GM18505 (cell line): ENCODE measurements around the gene C19orf44.
"Not testable (repeated sequence)": the region's sequence is repeated elsewhere in the genome, so short reads cannot be mapped to it uniquely, and the experiment has no call there.

Source experiments
- ATAC-seq: cut with Tn5 transposase; IDR thresholded peaks from one replicate; pipeline ENCODE4 v1.9.1; 2021; ENCODE audit not compliant: unreplicated experiment
- POLR2A ChIP-seq: IDR thresholded peaks from 4 replicates; pipeline ENCODE4 v1.6.1; 2011; ENCODE audit warnings: borderline replicate concordance; ENCODE audit not compliant: insufficient read depth, insufficient read length; ENCODE audit errors: extremely low read depth

Gene C19orf44

DNA sequence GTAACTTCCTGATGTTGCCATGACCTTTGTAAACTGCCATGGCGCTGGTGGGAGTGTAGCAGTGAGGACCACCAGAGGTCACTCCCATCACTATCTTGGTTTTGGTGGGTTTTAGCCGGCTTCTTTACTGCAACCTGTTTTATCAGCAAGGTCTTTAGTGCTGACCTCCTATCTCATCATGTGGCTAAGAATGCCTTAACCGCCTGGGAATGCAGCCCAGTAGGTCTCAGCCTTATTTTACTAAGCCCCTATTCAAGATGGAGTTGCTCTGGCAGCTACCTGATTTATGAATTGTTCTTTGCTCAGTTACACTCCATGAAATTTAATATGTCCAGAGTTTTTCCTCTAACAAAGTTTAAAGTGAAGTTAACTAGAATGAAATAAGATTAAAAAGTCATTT is 19.8 kb upstream of the C19orf44 start:
- ATAC-seq = no peak
- no peak for TF ChIP-seq POLR2A

DNA sequence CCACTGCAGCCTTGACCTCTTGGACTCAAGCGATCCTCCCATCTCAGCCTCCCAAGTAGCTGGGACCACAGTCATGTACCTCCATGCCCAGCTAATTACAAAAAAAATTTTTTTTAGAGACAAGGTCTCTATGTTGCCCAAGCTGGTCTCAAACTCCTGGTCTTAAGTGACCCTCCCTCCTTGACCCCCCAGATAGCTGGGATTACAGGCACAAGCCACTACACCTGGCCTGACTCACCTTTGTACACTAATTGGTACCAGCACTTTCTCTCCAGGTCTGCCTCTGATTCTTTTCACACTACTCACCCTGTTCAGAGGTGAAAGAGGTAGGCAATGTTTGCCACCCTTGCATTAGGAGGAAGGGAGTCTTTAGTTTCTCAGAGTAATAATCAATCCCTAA is 18.9 kb upstream of the C19orf44 start:
- no peak for TF ChIP-seq POLR2A
- no peak for ATAC-seq

DNA sequence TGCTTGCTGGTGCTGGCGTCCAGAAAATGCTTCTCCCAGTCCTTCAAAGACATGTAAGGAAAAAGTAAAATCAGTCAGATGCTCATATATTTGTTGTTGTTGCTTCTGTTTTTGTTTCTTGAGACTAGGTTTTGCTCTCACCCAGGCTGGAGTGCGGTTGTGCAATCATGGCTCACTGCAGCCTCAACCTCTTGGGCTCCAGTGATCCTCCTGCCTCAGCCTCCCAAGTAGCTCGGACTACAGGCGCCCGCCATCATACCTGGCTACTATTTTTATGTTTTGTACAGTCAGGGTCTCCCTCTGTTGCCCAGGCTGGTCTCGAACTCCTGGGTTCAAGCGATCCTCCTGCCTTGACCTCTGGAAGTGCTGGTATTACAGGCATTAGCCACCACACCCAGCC is 13.4 kb upstream of the C19orf44 start:
- no peak for TF ChIP-seq POLR2A
- ATAC-seq = no peak

DNA sequence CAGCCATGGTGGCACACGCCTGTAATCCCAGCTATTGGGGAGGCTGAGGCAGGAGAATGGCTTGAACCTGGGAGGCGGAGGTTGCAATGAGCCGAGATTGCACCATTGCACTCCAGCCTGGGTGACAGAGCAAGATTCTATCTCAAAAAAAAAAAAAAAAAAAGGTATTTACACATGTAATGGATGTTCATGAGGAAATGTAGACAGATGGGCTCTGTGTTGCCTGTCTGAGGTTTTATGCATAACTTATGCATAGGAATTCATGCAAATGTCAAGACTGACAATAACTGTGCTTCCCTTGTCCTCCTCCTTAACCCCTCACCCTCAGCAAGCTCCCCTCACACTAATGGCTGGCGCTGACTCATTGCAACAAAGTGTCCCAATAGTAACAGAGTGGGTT is 9.7 kb upstream of the C19orf44 start:
- not testable (repeated sequence) for ATAC-seq

DNA sequence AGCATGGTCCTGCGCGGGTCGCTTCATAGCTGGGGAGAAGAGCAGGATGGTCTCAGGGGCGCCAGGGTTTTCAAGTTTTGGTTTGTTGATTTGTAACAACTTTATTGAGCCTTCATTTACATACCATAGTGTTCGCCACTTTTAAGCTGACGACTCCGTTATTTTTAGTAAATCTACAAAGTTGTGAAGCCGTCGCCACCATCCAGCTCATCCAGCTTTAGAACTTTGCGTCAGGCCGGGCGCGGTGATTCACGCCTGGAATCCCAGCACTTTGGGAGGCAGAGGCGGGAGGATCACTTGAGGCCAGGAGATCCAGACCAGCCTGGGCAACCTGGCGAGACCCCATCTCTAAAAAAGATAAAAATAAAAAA is 404 bp downstream of the C19orf44 start:
- no peak for TF ChIP-seq POLR2A
- no peak for ATAC-seq

DNA sequence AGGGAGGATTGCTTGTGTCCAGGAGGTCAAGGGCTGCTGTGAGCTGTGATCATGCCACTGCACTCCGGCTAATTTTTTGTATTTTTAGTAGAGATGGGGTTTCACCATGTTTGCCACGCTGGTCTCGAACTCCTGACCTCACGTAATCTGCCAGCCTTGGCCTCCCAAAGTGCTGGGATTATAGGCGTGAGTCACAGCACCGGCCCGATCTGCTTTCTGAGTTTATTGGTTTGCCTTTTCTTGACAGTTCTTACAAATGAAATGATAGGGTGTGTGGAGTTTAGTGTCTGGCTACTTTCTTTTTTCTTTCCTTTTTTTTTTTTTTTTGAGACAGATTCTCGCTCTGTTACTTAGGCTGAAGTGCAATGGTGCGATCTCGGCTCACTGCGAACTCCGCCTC is 848 bp downstream of the C19orf44 start:
- no peak for TF ChIP-seq POLR2A
- no peak for ATAC-seq

DNA sequence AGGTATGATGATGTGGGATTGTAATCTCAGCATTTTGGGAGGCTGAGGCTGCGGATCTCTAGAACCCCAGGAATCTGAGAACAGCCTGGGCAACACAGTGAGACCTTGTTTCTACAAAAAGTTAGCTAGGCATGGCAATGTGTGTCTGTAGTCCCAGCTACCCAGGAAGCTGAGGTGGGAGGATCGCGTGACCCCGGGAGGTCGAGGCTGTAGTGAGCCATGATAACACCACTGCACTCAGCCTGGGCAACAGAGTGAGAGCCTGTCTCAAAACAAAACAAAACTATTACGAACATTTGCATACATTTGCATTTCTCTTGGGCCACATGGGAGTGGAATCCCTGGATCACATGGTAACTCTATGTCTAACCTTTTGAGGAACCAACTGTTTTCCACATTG is 1.6 kb downstream of the C19orf44 start:
- no peak for ATAC-seq
- no peak for TF ChIP-seq POLR2A

DNA sequence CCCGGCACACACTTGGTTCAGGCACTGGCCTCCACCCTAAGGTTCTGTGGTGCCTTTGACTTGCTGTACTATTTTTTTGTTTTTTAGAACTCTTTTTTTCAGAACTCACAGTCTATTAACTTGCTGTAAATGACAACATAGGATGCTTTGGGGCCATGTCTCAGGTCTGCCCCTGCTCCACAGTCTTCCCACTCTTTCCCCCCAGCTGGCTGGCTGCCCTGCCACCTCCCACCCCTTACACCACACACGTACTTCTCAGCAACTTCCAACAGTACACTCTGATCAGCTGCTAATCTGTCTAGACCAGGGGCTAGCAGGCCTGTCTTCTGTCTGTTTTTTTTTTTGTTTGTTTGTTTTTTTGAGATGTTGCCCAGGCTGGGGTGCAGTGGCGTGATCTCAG is 8.1 kb downstream of the C19orf44 start:
- no peak for ATAC-seq

DNA sequence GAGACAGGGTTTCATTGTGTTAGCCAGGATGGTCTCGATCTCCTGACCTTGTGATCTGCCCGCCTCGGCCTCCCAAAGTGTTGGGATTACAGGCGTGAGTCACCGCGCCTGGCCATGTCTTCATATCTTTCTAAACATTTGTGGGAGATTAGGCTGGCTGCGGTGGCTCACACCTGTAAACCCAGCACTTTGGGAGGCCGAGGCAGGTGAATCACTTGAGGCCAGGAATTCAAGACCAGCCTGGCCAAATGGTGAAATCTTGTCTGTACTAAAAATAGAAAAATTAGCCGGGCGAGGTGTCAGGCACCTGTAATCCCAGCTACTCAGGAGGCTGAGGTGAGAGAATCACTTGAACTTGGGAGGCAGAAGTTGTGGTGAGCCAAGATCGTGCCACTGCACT is 10.0 kb downstream of the C19orf44 start:
- not testable (repeated sequence) for ATAC-seq

More for the DNA sequence above, 8.1 kb downstream of the C19orf44 start:
- no peak for TF ChIP-seq POLR2A

DNA sequence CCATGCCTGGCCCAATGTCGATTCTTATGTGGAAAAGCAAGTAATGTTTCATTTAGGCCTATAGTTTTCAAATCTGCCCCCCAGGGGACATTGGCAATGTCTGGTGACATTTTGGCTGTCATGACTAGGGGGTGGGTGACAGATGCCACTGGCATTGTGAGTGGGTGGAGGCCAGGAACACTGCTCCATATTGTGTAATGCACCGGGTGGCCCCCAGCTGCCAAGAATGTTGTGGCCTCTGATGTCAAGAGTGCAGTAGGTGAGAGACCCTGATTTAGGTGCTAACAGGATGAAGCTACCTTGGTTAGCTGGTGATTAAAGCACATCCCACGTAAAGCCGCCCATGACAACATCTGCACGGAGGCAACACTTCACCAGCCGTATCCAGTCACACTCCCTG is 10.8 kb downstream of the C19orf44 start:
- ATAC-seq = no peak

DNA sequence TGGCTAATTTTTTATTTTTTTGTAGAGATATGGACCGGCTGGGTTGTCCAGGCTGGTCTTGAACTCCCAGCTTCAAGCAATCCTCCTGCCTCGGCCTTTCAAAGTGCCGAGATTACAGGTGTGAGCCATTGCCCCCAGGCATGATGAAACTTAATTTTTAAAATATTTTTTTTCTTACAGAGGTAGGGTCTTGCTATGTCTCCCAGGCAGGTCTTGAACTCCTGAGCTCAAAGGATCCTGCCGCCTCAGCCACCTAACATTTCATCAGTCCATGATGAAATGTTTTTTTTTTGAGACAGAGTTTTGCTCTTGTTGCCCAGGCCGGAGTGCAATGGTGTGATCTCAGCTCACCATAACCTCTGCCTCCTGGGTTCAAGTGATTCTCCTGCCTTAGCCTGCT is 12.4 kb downstream of the C19orf44 start:
- TF ChIP-seq POLR2A = no peak
- no peak for ATAC-seq

More for the DNA sequence above, 10.8 kb downstream of the C19orf44 start:
- TF ChIP-seq POLR2A = no peak

DNA sequence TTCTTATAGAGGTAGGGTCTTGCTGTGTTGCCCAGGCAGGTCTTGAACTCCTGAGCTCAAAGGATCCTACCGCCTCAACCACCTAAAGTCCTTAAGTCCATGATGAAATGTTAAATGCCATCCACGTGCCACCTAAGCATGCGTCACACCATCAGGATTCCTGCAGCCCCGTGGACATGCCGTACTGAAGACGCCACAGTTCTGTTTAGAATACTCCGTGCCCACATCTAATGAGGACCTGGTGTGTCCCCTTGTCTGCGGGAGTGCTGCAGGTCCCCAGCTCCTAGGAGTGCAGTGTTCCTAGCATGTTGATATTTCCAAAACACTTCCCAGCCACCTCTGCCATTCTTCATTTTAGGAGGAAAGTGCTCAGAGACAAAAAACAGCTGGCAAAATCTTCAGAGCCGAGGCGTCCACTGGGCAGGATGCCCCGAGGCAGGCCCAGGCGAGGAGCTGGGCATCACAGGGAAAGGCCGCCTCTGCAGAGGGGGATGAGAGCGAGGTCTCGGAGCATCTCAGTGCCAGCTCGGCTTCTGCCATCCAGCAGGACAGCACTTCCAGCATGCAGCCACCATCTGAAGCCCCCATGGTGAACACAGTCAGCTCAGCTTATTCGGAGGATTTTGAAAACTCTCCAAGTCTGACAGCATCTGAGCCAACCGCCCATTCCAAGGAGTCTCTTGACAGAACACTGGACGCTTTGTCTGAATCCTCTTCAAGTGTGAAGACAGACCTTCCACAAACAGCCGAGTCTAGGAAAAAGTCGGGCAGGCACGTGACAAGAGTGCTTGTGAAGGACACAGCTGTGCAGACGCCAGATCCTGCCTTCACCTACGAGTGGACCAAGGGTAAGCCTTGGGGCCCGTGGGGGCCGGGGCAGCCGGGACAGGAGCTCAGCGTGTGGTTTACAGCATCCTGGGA is 13.2 kb downstream of the C19orf44 start:
- TF ChIP-seq POLR2A = no peak
- no peak for ATAC-seq

DNA sequence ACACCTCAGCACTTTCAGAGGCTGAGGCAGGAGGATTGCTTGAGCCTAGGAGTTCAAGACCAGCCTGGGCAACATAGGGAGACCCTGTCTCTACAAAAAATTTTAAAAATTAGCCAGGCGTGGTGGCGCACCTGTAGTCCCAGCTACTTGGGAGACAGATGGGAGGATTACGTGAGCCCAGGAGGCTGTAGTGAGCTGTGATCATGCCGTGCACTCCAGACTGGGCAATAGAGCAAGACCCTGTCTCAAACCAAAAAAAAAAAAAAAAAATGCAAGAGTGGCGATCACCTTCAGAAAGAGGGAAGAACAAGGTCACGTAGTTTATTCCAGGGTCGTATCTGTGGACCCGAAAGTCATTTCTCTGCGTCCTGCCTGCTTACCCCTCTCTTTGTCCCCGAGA is 16.4 kb downstream of the C19orf44 start:
- ATAC-seq = not testable (repeated sequence)

DNA sequence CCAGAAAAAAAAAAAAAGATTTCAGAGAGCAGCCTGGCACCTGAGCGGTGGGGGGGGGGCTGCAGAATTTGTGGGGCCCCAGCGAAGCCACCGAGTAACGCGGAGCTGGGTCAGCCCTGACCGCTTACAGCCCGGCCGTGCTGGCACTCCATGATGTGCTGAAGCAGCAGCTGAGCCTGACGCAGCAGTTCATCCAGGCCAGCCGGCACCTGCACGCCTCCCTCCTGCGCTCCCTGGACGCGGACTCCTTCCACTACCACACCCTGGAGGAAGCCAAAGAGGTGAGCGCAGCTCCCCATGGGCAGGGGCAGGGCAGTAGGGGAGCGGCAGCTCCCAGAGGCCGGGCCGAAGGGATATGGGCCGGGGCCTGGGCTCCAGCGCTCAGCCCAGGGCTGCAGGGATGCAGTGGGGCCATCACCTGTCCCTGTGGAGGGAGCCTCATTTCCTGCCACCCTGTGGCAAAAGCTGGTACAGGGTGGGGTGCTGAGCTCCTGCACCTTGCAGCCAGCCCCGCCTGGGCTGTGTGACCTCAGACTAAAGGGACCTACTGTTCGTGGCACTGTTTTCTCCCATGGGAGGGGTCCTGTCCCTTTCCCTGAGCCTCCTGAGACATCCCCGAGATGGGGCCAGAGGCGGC is 18.3 kb downstream of the C19orf44 start:
- ATAC-seq = no peak
- no peak for TF ChIP-seq POLR2A
